SK-N-SH (cell line): ENCODE results near the gene ELMO1. TPM values are rescaled to one million over a fixed set of nuclear protein-coding genes. Genes with fewer than 3 reads are reported as not detected.

ENCODE experiments used
- CTCF ChIA-PET: fragments of 300-600, 350-600 bp; formaldehyde crosslinking; extraction: SDS; loops from one replicate; lab custom pipeline; 2021; lab: Yijun Ruan, JAX
- POLR2A ChIA-PET: fragments of 350-600 bp; sonication (Branson Sonifier 250); formaldehyde crosslinking; extraction: SDS; loops from one replicate; lab custom pipeline; 2020; ENCODE audit warnings: antibody characterized with exemption, inconsistent platforms; lab: Yijun Ruan, JAX
- DNase-seq: peaks from one replicate; pipeline ENCODE4 v3.0.0; 2012
- H2AFZ ChIP-seq: fragments of 200-600 bp; sonication (generic); 2 replicates; pipeline ENCODE4 v1.8.1; 2016; ENCODE audit warnings: antibody characterized with exemption, mild to moderate bottlenecking, low read depth
- H3F3A ChIP-seq: fragments of 200-600 bp; sonication (generic); replicated peaks from 2 replicates; pipeline ENCODE3; 2016; ENCODE audit warnings: antibody characterized with exemption, mild to moderate bottlenecking; ENCODE audit not compliant: insufficient read depth
- H3K27ac ChIP-seq, 2 experiments: fragments of 200-500 bp in 1 of 2; fragments of 200-600 bp in 1 of 2; sonication (Bioruptor generic) in 1 of 2; sonication (generic), shearing (Covaris generic) in 1 of 2; 2 replicates each; pipeline versions ENCODE4 v1.5.1 to v1.6.1; 2014 to 2016; ENCODE audit warnings: low read depth in 2 of 2, inconsistent platforms in 1 of 2, low read length in 1 of 2, mild to moderate bottlenecking in 1 of 2, mixed read lengths in 1 of 2
- H3K27me3 ChIP-seq: fragments of 200-600 bp; sonication (generic), shearing (Covaris generic); 2 replicates; pipeline ENCODE4 v1.6.1; 2016; ENCODE audit warnings: mixed run types; ENCODE audit not compliant: insufficient read depth
- H3K36me3 ChIP-seq, 2 experiments: fragments of 200-500 bp in 1 of 2; fragments of 200-600 bp in 1 of 2; sonication (Bioruptor generic) in 1 of 2; sonication (generic) in 1 of 2; replicated peaks in 1 of 2; 2 replicates each; pipeline versions ENCODE3 to v1.5.1; 2014 to 2016; ENCODE audit warnings: low read length in 1 of 2, mild to moderate bottlenecking in 1 of 2; ENCODE audit not compliant: insufficient read depth in 2 of 2, control insufficient read depth in 1 of 2
- H3K4me1 ChIP-seq, 2 experiments: fragments of 200-500 bp in 1 of 2; fragments of 200-600 bp in 1 of 2; sonication (Bioruptor generic) in 1 of 2; sonication (generic), shearing (Covaris generic) in 1 of 2; 2 replicates each; pipeline versions ENCODE4 v1.5.1 to v1.6.1; 2014 to 2016; ENCODE audit warnings: low read depth in 1 of 2, low read length in 1 of 2, mixed run types in 1 of 2; ENCODE audit not compliant: insufficient read depth in 2 of 2, control insufficient read depth in 1 of 2
- H3K4me2 ChIP-seq: fragments of 200-600 bp; sonication (generic), shearing (Covaris generic); 2 replicates; pipeline ENCODE4 v1.6.1; 2017; ENCODE audit warnings: mixed run types
- H3K4me3 ChIP-seq, 2 experiments: fragments of 200-500 bp in 1 of 2; fragments of 200-600 bp in 1 of 2; sonication (Bioruptor generic) in 1 of 2; sonication (generic), shearing (Covaris generic) in 1 of 2; 2 replicates each; pipeline versions ENCODE4 v1.5.1 to v1.8.1; 2014 to 2016; ENCODE audit warnings: low read depth in 2 of 2, inconsistent platforms in 1 of 2, low read length in 1 of 2, mild to moderate bottlenecking in 1 of 2, mixed read lengths in 1 of 2, moderate library complexity in 1 of 2
- H3K79me2 ChIP-seq: fragments of 200-600 bp; sonication (generic); 2 replicates; pipeline ENCODE4 v1.8.1; 2017; ENCODE audit warnings: mild to moderate bottlenecking; ENCODE audit not compliant: insufficient read depth
- H3K9ac ChIP-seq: fragments of 200-600 bp; sonication (generic); 2 replicates; pipeline ENCODE4 v1.6.1; 2017; ENCODE audit warnings: mixed run types
- H3K9me2 ChIP-seq: fragments of 200-600 bp; sonication (generic); 2 replicates; pipeline ENCODE4 v1.6.1; 2017; ENCODE audit warnings: mixed run types
- H3K9me3 ChIP-seq: fragments of 200-600 bp; sonication (generic); 2 replicates; pipeline ENCODE4 v1.6.1; 2017; ENCODE audit warnings: mixed run types, mild to moderate bottlenecking, moderate library complexity
- H4K20me1 ChIP-seq: fragments of 200-600 bp; sonication (generic); 2 replicates; pipeline ENCODE4 v1.6.1; 2017; ENCODE audit warnings: mild to moderate bottlenecking, mixed run types; ENCODE audit not compliant: insufficient read depth
- CHD2 ChIP-seq: fragments of 150-350 bp; IDR thresholded peaks from 2 replicates; pipeline ENCODE4 v1.6.1; 2018; ENCODE audit warnings: low read length; ENCODE audit not compliant: partially characterized antibody
- EZH2phosphoT487 ChIP-seq: fragments of 200-600 bp; sonication (generic); IDR thresholded peaks from 2 replicates; pipeline ENCODE4 v1.6.1; 2017; ENCODE audit warnings: low read depth, mixed run types, mild to moderate bottlenecking, antibody characterized with exemption, moderate library complexity, borderline replicate concordance
- FOSL2 ChIP-seq: IDR thresholded peaks from 2 replicates; pipeline ENCODE4 v1.4.0; 2012; ENCODE audit warnings: low read depth, mild to moderate bottlenecking, moderate library complexity, borderline replicate concordance
- MAX ChIP-seq: IDR thresholded peaks from 2 replicates; pipeline ENCODE4 v1.4.0; 2012; ENCODE audit warnings: low read depth
- MEF2A ChIP-seq: IDR thresholded peaks from 2 replicates; pipeline ENCODE4 v1.4.0; 2012; ENCODE audit warnings: low read depth, borderline replicate concordance
- RCOR1 ChIP-seq: fragments of 150-350 bp; IDR thresholded peaks from 2 replicates; pipeline ENCODE4 v1.6.1; 2017; ENCODE audit warnings: antibody characterized with exemption, low read length
- REST ChIP-seq: IDR thresholded peaks from 2 replicates; pipeline ENCODE4 v1.6.1; 2012; ENCODE audit warnings: mild to moderate bottlenecking, low read depth, low read length, moderate library complexity
- RFX5 ChIP-seq: IDR thresholded peaks from 2 replicates; pipeline ENCODE4 v1.6.1; 2012; ENCODE audit warnings: mild to moderate bottlenecking, improper control_type of control experiment, low read length
- USF2 ChIP-seq: fragments of 150-350 bp; IDR thresholded peaks from 2 replicates; pipeline ENCODE4 v1.6.1; 2017; ENCODE audit warnings: antibody characterized with exemption, low read length, low read depth, borderline replicate concordance
- WGBS: methylation state at CpG from one replicate; pipeline ENCODE4 v1.1.6; 2017; ENCODE audit warnings: low lambda C conversion rate; 5-methylcytosine and 5-hydroxymethylcytosine counted together
- polyA plus RNA-seq, 3 experiments: library from polyadenylated mRNA; depleted of rRNA; stranded (reverse); fragments of >200 nt; gene quantifications; 2 replicates each; pipeline ENCODE4 v1.2.3, GENCODE V29; 2012

The ELMO1 gene
- polyA plus RNA-seq, 1 of the 3 experiments (the other 2 are of a cell fraction) = 0.64 TPM

- TF ChIP-seq FOSL2 = no peak
- TF ChIP-seq MEF2A = no peak
- TF ChIP-seq REST = no peak
- no peak for TF ChIP-seq EZH2phosphoT487
- TF ChIP-seq RCOR1 = no peak
Observed at GRCh38 chr7:36916619-36917018, 532.0 kb downstream of the ELMO1 start (continued).

GRCh38 chr7:36916116-36916515, 532.5 kb downstream of the ELMO1 start:
- Histone ChIP-seq H3K27me3 (no peaks in the 10 kb centered on the region), H3K79me2 (no peaks in the 10 kb centered on the region), H3K4me1 (peaks cover 0 to 16% of the 10 kb centered on the region in 2 experiments; a peak in 2 of 4 replicates), H3K4me3 (no peak overlapping the region), H3F3A (no peaks in the 10 kb centered on the region), H3K9ac (no peak overlapping the region), H3K36me3 (peaks cover 0 to 3% of the 10 kb centered on the region in 2 experiments), H3K4me2 (no peak overlapping the region), H3K9me2 (no peaks in the 10 kb centered on the region), H3K27ac (no peak overlapping the region), H2AFZ (no peak overlapping the region), H3K9me3 (no peaks in the 10 kb centered on the region), H4K20me1 (no peaks in the 10 kb centered on the region)
- ChIA-PET POLR2A (no interaction called here), CTCF (interaction anchor here (1.0 to 2.7 kb wide), 8 partner anchors 8 to 475 kb away, joined by 3 to 8 read pairs (median 5); no protein-coding TSS in a partner anchor)
- 19% methylated on average over 3 of the region's 3 CpGs for WGBS
- no peak for DNase-seq
- no peak for TF ChIP-seq RFX5
- no peak for TF ChIP-seq USF2

GRCh38 chr7:36911788-36912187, 536.9 kb downstream of the ELMO1 start:
- Histone ChIP-seq H3K4me3 (no peak overlapping the region), H3K36me3 (peaks cover 0 to 3% of the 10 kb centered on the region in 2 experiments), H3K9me2 (no peaks in the 10 kb centered on the region), H3K4me2 (no peak overlapping the region), H3K9ac (no peak overlapping the region), H3F3A (no peaks in the 10 kb centered on the region), H4K20me1 (no peaks in the 10 kb centered on the region), H3K79me2 (no peaks in the 10 kb centered on the region), H2AFZ (no peak overlapping the region), H3K27ac (no peak overlapping the region), H3K27me3 (no peaks in the 10 kb centered on the region), H3K4me1 (peaks cover 0 to 11% of the 10 kb centered on the region in 2 experiments; a peak in 2 of 4 replicates), H3K9me3 (no peaks in the 10 kb centered on the region)
- POLR2A ChIA-PET = no interaction called here
- no peak for DNase-seq
- TF ChIP-seq MAX = no peak
- no peak for TF ChIP-seq CHD2
- CTCF ChIA-PET = interaction anchor here (1.0 to 1.9 kb wide), 3 partner anchors 12 to 286 kb away, joined by 3 to 5 read pairs (median 4); no protein-coding TSS in a partner anchor
- 45% methylated on average over 5 of the region's 5 CpGs for WGBS
